GM21423 (cell line): ENCODE measurements around the gene PLAU.
A peak's percentile ranks its signal among the peaks of the same experiment; 100 is the strongest.
"Not testable (repeated sequence)": the region's sequence is repeated elsewhere in the genome, so short reads cannot be mapped to it uniquely, and the experiment has no call there.

ENCODE experiments used
- ATAC-seq: cut with Tn5 transposase; IDR thresholded peaks from one replicate; pipeline ENCODE4 v1.9.1; 2021; ENCODE audit warnings: mild to moderate bottlenecking, moderate library complexity; ENCODE audit not compliant: unreplicated experiment

PLAU gene

DNA sequence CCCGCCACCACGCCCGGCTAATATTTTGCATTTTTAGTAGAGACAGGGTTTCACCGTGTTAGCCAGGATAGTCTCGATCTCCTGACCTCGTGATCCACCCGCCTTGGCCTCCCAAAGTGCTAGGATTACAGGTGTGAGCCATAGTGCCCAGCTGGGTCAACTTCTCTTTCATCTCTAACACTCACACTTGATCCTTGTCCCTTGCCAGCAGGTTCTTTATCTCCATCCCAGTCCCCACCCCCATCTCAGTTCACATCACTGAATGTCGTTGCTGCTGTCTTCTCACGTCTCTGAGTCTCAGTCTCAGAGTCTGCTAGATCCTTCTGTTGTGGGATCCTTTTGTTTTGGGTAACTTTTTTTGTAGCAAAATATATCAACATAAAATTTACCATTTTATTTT, 15.6 kb upstream of the PLAU start:
- not testable (repeated sequence) for ATAC-seq

DNA sequence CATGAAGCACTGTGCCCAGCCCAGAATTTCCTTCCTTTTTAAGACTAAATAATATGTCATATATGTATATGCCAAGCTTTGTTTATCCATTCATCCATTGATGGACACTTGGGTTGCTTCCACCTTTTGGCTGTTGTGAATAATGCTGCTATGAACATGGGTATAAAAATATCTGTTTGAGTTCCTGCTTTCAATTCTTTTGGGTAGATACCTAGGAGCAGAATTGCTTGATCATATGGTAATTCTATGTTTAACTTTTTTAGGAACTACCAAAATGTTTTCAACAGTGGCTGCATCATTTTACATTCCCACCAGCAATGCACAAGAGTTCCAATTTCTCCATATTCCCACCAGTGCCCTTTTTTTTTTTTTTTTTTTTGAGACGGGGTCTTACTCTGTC, 13.2 kb upstream of the PLAU start:
- ATAC-seq = no peak

- ATAC-seq = no peak
Observed at GRCh38 chr10:73898730-73899410, 12.1 kb upstream of the PLAU start.

DNA sequence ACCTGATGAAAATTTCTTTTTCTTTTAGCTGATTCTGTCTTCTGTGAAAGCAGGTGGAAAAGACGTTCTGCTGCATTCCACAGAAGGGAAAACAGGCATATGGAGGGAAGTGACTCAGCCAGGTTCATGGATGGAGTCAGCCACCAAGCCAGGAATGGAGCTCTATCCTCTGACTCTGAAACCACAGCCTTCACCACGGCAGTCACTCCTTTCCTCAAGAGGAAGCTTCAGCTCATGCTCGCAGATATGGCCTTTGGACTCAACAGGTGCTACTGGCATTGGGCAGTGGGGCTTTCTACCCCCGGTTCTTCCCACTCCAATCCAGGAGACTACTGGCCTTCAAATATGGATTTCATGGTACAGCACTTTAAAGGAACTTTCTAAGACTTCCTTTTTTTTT, 11.5 kb upstream of the PLAU start:
- ATAC-seq = no peak

- ATAC-seq = no peak
Observed at GRCh38 chr10:73900064-73900463, 10.9 kb upstream of the PLAU start.

- ATAC-seq = no peak
Observed at GRCh38 chr10:73901261-73901660, 9.7 kb upstream of the PLAU start.

DNA sequence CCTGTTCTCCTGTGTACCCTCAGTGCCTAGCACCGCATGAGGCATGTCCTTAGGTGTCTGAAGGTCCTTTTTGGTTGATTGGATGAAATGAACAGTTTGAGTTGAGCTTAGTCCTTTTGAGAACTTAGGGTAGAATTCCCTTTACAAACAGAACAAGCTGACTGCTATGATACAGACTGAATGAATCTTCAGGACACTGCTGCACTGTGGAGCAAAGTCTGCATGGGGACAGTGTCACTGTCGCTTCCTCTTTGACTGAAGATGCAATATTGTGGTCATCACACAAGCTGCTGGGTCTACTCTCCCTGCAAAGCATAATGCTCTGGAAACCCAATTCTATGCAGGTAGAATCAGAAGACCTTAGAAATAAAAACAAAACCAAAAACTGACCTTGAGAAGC, 8.6 kb upstream of the PLAU start:
- no peak for ATAC-seq

- no peak for ATAC-seq
Observed at GRCh38 chr10:73905256-73906020, 5.5 kb upstream of the PLAU start.

- ATAC-seq = no peak
Observed at GRCh38 chr10:73906524-73907447, 4.1 kb upstream of the PLAU start.

DNA sequence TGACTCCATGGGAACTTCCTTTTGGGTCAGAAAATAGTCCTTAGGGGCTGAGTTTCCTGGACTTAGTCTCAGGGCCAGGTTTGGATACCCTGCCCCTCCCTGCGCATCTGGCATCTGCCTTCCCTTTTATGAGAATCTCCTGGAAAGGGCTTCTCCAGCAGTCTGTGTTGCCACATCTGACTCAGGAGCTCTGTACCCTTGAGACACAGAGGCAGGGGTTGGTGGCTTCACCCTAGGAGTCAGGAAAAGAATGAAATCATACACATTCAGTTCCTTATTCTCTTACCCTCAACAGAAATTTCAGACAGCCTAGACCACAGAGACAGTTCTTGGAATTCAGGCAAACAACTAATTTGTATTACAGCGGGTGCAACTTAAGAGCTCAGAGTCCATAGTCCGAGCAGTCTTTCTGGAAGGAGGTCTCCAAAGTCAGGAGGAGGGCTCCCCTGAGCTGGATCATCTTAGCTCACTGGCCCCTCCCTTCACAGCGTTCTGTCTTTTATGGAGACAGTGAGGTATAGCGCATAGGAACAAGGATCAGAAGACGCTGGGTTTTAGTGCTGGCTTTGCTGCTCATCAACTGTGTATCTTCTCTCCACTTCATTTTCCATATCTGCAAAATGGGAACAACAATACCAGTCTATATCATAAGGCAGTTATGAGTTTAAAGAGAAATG, 3.0 kb upstream of the PLAU start:
- ATAC-seq = no peak

DNA sequence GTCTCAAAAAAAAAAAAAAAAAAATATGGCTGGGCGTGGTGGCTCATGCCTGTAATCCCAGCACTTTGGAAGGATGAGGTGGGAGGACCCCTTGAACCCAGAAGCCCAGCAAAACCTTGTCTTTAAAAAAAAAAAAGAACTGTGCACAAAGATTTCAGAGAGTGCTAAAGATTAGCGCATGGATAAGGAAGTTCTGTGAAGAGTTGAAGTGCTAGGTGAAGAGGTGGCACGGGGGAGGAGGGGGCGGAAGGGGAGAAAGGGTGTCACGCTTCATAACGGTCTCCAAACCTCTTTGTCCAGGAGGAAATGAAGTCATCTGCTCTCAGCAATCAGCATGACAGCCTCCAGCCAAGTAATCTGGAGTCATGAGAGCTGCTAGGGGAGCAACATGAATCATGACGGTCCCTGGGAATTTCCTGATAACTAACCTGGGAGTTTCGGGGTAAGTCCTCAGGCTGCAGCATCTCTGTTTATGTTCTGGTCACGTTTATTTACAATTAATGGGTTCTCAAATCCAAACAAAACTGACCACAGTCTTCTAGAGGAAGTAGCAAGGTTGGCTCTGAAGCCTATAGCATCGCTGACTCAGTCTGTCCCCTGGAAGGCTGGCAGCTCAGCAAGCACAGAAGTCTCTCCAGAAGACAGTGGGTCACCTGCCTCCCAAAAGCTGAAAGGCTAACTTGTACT, 1.9 kb upstream of the PLAU start:
- peak; percentile 54 for ATAC-seq

GRCh38 chr10:73909540-73910115, 1.3 kb upstream of the PLAU start:
- no peak for ATAC-seq

DNA sequence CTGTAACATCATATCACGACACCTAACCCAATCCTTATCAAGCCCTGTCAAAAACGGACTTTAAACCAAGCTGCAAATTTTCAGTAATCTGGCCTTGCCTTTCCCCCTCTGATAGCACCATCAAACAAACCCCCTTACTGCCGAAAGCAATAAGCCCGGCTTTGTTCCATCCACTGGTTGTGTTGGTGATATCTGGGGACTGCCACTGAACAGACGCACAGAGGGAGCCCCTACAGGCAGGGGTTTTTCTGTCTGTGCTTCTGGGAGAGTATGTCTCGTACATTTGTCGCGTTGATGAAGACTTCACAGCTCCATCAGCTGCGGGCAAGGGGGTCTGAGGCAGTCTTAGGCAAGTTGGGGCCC, 550 bp upstream of the PLAU start:
- no peak for ATAC-seq

- no peak for ATAC-seq
Observed at GRCh38 chr10:73911553-73912004, 647 bp downstream of the PLAU start.

GRCh38 chr10:73914036-73914435, 3.1 kb downstream of the PLAU start:
- ATAC-seq = no peak

DNA sequence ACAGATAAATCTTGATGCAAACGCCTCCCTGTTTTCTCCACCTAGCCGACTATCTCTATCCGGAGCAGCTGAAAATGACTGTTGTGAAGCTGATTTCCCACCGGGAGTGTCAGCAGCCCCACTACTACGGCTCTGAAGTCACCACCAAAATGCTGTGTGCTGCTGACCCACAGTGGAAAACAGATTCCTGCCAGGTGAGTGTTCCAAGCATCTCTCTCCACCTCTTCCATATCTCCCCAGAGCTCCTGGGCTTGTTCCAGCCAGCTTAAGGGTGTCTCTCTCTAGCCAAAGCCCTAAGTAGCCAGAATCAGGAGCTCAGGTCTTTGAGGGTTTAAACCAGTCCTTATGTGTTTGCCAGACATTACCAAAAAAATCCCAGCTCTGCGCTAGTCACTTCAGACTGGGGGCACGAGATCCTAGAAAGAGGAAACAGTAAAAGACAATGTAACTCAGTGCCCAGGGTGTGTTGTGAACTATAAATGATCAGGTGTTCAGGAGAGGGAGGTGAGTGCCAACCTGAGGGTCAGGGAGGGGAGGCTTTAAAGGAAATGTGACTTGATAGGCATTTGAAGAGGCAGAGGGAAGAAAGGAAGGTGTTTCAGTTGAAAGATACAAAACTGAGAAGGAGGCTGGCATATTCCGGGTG, 4.4 kb downstream of the PLAU start:
- no peak for ATAC-seq

- no peak for ATAC-seq
Observed at GRCh38 chr10:73916761-73917470, 6.0 kb downstream of the PLAU start.

DNA sequence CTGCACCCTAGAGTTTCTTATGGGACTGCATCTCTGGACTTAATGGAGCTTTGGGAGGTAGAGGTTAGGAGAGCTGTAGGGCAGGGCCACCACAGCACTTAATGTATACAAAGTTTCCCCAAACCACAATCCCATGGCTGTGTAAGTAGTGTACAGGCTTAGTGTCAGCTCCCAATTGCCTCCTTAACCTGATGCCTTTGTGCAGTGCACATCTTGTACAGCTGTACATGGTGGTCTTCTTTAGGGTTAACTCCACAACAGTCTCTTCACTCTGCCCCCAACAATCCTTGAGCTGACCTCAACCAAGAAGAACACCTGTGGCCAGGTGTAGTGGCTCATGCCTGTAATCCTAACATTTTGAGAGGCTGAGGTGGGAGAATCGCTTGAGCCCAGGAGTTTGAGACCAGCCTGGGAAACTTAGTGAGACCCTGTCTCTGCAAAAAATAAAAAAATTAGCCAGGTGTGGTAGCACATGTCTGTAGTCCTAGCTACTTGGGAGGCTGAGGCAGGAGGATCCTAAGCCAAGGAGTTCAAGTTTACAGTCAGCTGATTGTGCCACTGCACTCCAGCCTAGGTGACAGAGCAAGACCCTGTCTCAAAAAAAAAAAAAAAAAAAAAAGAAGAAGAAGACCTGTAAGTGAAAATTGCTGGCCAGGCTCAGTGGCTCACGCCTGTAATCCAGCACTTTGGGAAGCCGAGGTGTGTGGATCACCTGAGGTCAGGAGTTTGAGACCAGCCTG, 6.8 kb downstream of the PLAU start:
- ATAC-seq = no peak
